ELR (cell line): Measurements from ENCODE around the gene PTPRG.

Experiments used
- DNase-seq: peaks from one replicate; pipeline ENCODE4 v3.0.0-alpha.2; 2015; ENCODE audit warnings: low read depth

Gene PTPRG

DNA sequence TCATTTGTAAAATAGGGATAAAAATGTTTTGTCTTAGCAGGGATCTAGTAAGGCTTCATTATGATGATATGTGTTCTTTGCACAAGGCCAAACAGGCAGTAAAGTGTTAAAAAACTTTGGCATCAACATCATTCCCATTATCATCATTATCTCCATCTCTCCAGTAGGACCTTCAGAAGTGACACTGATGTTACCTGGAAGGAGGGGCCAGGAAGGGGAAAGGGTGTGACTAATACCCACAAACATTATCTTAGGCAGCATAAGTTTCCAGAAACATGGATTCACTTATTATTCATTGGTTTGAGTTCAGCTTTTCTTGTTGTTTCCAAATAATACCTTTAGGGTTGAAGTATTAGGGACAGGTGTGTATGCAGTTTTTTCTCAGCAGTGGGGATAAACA, 399.6 kb downstream of the PTPRG start:
- DNase-seq, result peak; percentile 37

DNA sequence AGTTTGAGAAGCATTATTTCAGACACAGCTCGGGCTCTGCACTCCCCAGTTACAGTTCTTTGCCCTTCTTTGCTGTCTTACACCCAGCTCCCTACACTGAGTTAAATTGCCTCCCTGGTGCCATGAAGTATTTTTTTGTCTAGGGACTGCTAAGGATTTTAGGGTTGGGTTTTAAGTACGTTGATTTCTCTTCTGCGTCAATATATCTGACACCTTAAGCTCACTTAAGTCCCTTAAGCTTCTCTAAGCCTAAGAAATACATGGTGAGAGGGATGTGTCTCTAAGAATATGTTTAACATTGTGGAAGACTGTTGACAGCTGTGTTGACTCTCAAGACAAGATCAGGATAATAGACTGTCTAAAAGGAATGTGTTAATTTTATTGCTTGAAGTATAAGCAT, 400.5 kb downstream of the PTPRG start:
- no peak for DNase-seq

DNA sequence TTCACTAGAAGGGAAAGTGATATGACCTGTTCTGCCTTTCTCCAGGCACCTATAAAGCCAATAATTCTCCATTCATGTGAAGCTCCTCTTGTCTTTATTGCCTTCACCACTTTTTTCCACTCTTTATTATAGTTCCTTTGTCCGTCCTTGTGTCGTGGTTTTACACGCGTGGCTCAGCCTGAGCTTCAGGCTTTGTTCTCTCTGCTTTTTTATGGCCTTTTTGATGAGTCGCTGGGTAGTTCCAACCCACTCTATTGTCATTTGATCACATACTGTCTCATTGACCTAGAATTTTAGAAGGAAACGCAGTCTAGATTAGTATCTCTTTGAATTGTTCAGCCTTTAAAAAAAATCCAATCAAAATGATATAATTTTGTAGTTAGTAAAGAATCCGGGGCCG, 403.2 kb downstream of the PTPRG start:
- peak; percentile 50 for DNase-seq

DNA sequence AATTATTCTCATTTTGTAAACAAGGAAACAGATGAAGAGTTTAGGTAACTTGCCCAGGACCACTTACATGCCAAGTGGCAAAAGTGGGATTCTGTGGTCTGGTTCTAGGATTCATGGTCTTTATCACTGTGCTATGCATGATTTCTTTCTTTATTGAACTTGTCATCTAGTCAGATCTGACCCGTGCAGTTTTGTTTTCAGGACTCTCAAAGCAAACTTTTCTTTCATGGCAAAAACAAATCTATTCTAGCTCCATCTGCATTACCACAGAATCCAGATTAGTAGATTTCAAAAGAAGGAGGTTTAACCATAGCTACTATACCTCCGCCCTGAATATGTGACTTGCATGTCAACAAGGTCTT, 404.4 kb downstream of the PTPRG start:
- no peak for DNase-seq

DNA sequence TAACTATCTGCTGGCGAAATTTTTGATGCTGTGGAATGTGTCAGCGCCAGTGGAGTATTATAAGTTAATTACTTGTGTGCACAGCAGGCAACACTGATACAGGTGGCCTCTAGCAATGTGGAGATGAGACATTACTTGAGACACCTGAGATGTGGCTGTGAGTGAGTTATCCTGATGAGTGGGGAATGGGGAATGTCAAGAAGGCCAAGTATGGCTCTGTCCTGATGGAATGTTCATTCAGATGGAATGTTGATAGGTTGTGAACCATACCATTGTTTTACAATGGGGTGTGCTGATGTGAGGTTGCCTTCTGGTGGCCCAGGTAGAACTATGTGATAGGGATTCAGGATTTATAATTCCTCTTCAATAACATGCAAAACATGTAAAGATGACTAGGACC, 404.8 kb downstream of the PTPRG start:
- peak; percentile 55 for DNase-seq

DNA sequence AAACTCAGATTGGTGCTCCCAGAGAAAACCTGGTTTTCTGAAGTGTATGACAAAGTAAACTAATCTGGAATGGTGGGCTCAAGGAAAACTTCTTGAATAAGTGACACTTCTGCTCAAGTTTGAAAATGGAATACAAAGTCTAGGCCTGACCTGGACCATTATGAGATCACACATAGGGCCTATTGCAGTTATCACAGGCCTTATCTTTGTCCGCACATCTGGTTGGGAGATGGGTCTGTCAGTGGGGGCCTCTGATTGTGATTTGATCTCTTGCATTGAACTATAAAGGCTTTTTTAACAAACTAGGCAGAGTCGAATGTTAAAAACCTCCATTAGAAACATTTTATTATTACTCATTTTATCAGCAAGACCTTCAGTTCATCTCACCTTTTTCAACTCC, 405.6 kb downstream of the PTPRG start:
- DNase-seq, result no peak

DNA sequence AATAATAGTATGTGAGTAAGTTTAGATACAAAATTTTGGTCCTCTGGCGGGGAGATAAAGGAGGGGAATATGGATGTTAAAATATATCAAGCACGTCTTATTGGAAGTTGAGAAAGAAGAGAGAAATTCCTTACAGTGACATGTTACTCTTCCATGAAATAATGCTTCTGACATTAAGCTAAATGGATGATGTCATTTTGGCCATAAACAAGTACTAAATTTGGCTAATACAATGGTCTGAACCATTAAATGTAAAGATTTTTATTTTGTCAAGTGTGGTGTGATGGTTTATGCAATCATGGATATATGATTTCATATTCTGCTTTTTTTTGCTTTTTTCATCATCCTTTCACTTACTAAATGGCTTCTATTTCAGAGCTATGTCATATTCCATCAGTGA, 406.6 kb downstream of the PTPRG start:
- DNase-seq, result no peak

DNA sequence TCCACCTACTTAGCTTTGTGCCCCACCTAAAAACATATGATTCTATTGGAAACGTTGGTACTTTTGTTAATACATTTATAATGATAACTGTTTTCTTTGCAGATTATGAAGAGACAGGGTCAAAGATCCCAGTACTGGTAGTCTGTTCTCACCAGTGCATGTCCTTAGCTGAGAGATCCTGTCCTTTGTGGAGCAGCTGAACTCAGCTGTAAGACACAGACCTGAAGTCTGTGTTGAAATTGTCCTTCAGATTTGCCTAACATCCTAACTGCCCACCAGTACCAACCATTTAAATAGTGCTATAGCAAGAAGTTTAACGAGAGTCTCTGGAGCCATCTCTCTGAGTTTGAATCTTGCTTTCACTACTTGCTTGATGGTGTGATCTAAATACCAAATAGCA, 413.3 kb downstream of the PTPRG start:
- no peak for DNase-seq

DNA sequence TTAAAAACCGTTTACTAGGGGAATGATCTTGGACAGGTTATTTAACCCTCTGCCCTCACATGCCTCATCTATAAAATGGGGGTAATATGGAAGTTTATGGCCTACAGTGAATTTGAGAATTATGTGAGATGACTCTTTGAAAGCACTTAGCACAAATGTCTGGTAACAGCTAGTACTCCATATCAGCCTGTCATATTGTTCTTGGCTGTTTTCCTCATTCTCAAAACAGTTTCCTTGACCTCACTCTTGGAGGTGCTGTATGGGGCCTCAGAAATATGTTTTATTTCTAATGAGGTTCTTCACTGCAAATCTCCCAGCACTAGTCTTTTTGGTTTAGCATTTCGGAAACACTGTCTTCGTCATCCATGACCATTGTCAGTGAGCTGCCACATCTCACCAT, 413.8 kb downstream of the PTPRG start:
- no peak for DNase-seq

DNA sequence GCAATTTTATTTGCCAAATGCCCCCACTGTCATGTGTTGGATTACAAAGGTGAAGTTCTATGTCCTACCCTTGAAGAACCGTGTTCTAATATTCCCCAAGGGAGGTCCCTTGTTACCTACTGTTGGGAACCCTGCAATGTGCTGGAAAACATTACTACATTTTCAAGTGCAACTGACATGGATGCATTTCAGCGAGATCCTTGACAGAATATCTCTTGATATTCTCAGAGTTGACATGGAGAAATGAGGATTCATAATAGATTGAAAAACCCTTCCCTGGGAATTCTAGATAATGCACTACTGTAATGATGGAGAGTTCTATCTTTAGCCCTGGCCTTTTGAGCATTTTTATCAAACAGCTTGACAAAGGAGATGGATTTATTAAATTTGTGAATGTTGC, 414.6 kb downstream of the PTPRG start:
- no peak for DNase-seq

DNA sequence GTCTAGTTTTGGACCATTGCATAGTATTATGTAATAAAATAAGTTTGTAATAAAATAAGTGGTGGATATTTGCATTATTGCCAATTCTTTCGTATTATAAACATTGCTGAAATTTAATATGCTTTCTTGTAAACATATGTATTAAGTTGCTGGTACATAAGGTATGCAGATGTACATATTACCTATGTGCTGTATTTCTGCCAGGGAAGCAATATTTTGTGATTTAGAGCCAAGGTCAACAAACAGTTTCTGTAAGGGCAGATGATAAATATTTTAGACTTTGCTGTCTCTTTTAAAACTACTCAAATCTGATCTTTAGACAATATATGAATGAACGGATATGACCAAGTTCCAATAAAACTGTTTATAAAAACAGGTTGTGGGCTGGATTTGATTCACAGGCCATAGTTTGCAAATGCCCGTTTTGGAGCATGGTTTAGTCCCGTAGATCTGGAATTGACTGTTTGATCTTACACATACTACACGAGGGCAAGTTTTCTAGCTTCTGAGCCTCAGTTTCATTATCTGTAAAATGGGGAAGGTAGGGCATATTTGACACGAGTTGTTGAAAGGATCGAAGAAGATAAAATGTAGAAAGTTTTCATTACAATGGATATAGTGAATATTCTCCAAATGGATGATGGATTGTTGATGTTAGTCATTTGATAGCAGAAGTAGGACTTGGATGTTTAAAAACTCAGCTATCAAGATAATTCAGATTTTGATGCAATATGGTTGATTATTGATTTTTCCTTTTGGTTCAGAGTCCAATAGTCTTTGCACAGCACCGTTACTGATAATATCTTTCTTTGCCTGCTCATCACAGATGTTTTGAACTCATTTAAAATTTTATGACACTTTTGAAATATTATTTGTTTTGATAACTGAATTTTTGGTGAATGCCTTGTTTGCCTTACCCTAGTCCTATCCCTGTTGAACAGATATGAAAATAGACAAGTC, 417.4 kb downstream of the PTPRG start:
- DNase-seq, result no peak

DNA sequence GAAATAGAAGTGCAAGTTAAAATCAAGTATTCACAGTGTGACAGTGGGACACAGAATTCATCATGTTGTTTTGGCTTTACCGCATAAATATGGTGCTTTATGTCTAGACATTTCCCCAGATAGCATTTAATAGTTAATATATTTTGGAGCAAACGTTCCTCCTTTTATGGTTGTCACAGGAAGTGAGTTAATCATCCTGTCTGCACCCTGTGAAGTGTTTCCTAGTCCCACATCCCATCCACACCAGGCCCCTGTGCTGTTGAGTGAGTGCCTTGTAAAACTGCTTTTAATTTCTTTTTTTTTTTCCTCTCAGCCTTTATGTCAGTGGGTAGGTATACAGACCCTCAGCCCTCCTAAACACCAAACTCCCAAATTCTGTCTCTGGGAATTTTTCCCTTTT, 418.3 kb downstream of the PTPRG start:
- DNase-seq, result peak; percentile 31

DNA sequence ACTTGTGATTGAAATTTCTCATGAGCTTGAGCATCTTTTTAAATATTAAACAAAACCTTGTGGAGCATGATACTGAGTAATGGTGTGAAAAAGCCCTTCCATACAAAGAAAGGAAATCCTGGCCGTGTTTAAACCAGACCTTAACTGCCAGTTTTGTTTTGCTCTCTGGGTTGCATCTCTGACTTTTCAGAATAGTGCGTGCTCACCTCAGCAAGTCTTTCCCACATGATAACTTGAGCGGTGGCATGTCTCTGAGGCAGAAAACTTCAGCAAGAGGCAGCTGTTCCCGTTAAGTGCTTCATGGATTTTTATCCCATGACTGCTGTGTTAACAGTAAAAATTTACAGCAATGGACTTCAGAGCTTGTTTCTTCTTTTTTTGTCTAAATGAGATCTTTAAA, 418.7 kb downstream of the PTPRG start:
- no peak for DNase-seq

DNA sequence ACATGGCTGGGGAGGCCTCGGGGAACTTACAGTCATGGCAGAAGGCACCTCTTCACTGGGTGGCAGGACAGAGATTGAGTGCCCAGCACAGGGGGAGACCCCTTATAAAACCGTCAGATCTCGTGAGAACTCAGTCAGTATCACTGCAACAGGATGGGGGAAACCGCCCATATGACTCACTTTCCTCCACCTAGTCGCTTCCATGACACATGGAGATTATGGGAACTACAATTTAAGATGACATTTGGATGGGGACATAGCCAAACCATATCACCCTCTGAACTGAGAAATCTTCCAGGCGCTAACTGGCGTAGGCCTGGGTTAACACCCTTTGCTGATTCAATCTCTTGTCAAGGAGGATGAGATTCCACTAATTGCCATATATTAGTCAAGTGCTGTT, 419.7 kb downstream of the PTPRG start:
- peak; percentile 33 for DNase-seq

DNA sequence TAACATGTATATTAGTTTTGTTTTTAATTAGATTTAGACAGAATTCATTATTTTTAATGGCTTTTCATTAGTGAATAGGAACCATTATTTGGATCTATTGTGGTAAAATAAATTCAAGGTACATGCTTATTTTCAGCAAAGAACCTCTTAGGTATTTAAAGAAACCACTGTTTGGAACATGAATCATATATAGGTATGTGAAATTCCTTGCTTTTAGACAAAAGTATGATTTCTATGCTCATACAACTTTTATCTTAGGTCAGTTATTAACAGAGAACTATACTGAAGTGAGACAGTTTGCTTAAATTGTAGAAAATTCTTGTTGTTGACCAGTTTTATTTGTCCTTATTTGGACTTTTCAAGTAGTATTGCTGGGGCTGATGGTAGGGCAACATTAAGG, 422.1 kb downstream of the PTPRG start:
- peak; percentile 33 for DNase-seq

DNA sequence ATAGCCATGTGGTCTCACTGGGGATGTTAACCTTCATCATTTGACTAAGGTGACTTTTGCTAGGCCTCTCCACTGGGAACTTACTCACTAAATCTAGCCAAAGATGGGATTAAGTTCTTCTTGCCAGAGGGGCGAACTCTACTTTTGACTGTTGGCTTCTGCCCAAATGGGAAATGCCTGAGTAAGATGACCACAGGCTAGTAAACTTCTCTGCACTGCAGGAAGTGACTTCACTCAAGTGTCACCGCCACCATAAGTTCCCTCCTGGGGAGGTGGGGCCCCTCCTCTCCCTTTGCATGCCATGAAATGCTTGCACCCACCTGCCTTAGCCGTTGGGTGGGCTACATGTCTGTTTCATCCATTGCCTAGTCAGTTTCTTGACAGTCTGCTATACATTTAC, 423.6 kb downstream of the PTPRG start:
- DNase-seq, result peak; percentile 91

DNA sequence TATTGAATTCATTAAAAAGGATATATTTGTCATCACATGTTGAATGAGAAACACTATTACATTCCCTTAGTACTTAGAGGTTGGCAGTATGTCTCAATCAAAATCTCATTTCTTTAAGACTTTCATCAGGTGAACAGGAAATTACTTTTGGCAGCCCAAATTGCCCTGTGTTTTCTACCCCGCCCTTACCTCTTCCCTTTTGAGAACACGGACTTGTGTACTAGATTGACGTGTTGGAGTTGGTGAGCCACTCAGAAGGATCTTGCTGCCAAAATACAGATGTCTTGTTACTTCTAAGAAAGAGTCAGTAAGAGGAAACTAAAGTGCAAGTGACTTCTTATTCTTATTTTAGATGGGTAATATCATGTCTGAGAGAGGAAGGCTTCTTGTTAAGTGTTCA, 425.1 kb downstream of the PTPRG start:
- DNase-seq, result no peak

DNA sequence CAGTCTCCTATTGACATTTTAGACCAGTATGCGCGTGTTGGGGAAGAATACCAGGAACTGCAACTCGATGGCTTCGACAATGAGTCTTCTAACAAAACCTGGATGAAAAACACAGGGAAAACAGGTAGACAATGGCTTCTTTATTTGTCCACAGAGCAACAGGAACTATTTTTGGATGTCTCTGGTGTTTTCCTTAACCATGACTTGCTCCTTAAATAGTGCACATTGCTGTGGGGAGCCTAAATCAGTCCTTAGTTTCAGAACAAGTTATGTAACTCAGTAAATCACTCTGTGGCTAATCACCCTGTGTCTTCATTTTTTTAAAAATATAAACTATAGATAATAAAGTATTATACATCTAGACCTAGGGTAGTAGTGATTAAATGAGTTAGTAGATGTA, 428.3 kb downstream of the PTPRG start:
- DNase-seq, result no peak

DNA sequence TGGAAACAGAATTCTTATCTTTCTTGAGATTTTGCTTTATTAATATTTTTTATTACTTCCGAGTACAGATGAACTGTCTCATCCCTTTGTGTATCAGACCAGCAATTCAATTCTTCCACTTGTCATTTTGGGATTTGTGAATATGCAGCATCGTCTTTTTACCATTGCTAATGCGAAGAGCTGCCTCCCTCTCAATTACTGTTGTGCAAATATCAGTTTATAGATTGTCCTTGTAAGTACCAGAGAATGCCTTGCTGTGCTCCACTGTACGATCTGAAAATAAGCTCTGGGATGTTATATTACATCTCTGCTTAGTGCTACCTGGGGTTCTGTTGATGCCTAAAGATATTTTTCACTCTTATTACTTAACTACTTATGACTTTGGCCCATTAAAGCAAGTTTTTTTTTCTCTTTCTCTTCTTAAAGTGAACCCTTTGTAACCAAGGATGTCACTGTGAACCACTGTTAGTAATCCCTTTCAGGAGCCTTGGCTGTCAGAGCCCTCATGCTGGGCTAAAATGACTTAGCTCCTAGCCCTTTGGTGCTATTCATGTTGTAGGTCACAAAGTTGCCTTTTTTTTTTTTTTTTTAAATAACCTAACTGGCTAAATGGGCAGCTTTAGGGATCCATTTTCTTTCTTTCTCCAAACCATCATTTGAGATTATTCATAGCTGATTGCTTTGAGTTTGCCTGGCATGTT, 429.1 kb downstream of the PTPRG start:
- DNase-seq, result no peak

DNA sequence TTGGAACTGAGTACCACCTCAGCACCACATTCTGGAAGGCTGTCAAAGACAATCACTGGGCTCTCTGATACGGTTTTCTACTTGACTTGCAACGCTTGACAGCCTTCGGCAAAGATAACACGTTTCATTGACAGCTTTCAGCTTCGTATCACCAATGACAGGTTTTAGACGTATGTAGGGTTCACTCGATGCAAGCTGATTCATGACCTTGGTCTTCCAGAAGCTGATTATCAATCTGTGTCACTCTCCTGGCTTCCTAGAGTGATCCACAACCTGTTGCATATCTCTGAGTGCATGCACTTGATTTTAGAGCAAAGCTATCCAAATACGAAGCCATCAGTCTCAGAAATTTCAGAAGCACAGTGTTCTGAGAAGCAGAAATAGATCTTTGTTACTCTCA, 430.3 kb downstream of the PTPRG start:
- no peak for DNase-seq

DNA sequence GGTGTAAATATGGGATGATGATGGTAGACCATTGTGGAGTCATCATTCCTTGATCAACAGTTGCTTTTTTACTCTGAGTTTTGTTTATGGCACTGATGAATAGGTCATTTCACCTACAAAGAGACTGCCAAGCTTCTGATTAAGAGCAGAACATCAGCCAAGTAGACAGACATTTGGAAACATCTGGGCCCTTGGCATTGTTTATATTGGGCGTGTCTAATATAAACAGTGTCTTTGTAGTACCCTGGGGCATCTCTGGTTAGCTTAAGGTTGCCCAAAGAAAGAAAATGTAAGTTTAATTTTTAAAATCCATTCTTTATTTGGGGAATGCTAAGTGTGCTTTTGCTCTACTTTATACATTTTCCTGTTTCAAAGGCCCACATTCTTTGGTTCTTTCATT, 435.0 kb downstream of the PTPRG start:
- DNase-seq, result peak; percentile 16

DNA sequence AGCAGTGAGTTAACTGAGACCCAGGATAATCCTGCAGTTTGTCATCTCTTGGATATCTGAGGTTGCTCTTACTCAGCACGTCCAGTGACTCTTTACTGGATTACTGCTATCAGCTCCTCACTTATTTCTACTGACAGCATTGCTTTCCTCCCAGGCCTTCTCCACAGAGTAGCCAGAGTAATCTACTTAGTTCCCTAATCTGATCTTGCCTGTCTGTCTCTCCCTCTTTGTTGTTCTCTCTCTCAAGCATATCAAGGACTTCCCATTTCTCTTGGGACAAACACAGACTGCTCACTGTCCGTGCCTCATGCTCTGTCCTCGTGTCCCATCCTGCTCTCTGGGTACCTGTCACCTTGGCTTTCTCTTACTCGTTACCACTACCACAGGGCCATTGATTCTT, 435.7 kb downstream of the PTPRG start:
- DNase-seq, result peak; percentile 27

DNA sequence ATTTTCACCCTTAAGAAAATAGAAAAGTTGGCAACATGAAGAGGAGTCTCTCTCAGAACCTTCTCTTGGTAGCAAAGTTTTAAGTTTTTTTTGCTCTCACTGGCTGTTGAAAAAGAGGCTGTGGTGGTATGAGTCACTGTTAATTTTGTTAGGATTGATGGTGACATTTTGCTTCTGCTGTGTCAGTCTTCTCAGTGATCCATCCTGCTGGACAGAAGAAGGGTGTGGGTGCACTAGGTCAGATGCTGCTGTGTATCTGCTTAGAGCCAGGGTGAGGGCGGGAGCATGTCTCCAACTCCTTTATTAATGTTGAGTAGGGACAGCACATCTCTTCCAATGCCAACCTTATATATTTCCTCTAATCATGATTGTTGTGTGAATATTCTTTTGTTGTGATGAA, 442.5 kb downstream of the PTPRG start:
- no peak for DNase-seq

DNA sequence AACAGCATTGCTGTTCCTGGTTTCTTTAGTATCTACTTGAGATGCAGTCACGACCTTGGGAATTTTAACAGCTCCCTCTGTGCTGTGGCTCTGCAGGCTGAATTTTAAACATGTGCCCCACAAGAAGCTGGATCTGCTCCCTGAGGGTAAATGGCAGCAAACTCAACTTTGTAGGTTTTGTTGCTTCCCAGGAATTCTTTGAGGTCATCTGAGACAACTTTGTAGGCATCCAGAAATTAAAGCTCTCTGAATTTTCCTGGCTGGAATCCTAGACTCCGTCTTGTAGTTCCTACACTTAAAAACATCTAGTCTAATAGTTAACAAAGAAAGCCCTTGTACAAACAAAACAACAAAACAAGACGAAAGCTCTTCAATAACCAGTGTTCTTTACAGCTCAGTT, 445.7 kb downstream of the PTPRG start:
- DNase-seq, result no peak
